NCI-H2081 (cell line): ENCODE measurements around the gene DNAH6.

Source experiments
- DNase-seq, 2 experiments: peaks; one replicate each; lab custom pipeline; 2025; lab: John Stamatoyannopoulos, UW

DNAH6 gene

GRCh38 chr2:84697895-84698294, 181.6 kb downstream of the DNAH6 start:
- DNase-seq = no peak

DNA sequence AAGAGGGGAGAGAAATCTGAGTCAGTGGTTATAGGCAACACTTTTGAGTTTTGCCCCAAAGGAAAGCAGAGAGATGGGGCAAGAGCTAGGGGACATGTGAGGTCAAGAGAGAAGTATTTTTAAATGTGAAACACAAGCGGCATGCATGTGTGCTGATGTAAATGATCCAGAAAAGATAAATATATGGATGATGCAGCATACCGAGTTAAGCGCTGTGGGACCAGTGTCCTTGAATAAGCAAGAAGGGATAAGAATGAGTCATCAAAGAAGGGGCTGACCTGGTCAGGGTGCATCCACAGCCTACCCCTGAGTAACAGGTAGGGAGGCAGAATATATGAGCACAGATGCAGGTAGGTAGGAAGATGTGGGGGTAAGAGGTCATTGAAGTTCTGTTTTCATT, 183.7 kb downstream of the DNAH6 start:
- no peak for DNase-seq

- no peak for DNase-seq
Observed at GRCh38 chr2:84701880-84702279, 185.6 kb downstream of the DNAH6 start.

DNA sequence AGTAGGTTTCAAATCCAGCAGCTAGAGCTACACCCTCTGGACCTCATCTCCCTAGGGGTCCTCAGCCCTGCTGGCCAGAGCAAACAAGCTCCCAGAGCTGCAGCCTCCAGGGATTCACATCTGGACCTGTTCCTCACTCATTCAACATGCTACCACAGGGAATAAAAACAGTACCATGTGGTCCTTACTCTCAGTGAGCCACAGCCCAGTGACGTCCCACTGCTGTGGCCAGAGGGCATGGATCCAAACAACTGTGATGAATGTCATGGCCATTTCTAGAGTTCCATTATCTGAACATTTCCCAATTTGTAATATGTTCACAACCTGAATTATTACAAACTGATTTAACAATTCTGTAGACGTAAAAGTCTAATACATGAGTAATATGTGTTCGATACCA, 186.6 kb downstream of the DNAH6 start:
- DNase-seq = no peak

DNA sequence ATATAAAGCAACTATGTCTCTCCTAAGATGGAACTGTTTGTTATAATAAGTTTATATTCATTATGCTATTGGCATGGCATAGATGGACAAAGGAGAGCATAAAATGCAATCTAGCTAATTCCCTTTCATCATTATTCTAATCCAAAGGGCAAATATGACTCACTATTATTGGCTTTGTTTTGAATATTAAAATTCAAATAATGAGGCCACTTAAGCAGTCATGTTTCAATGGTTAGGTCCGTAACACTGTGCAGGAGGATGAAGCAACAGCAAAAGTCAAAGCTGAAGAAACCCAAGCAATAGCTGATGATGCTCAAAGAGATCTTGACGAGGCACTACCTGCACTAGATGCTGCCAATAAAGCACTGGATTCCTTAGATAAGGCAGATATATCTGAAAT, 187.5 kb downstream of the DNAH6 start:
- DNase-seq = no peak

GRCh38 chr2:84704505-84705244, 188.4 kb downstream of the DNAH6 start:
- DNase-seq = no peak

GRCh38 chr2:84705858-84706257, 189.6 kb downstream of the DNAH6 start:
- no peak for DNase-seq

- no peak for DNase-seq
Observed at GRCh38 chr2:84708442-84708841, 192.1 kb downstream of the DNAH6 start.

DNA sequence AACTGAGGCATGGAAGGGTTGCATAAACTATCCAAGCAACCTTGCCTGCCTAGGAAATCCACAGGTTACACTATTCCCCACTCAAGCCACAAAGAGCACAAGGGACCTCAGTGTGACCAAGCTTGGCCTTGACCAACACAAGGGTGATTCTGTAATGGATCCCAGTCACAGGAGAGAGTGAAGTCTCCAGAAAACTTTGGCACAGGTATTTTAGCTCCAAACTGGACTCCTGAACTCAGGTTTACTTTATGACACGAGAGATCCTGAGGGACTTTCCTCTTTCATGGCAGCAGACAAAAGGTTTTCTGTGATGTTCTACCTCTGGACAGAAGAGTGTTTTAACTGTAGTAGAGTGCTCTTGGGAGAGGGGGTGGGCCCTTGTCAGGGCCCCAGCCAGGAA, 195.4 kb downstream of the DNAH6 start:
- no peak for DNase-seq

DNA sequence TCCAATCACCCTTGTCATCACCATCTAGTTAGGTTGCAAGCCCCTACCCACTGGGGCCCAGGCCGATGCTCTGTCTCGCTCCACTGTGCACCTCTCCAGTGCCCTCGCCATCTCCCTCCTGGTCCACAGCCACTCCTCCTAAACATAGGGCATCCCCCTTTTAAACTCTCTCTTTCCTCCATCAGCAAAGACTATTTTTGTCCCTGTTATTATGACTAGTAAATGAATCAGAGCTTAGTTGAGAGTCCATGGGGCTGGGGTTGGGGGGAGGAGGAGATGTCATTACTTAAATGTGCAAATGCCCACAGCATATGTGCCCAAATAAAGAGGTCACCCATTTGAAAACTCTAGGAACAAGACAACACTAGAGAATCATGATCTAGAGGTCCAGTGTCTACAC, 197.1 kb downstream of the DNAH6 start:
- DNase-seq = no peak

- no peak for DNase-seq
Observed at GRCh38 chr2:84716564-84716963, 200.3 kb downstream of the DNAH6 start.

- no peak for DNase-seq
Observed at GRCh38 chr2:84717302-84717701, 201.0 kb downstream of the DNAH6 start.

- DNase-seq = no peak
Observed at GRCh38 chr2:84719434-84719833, 203.1 kb downstream of the DNAH6 start.

- DNase-seq = no peak
Observed at GRCh38 chr2:84723831-84724230, 207.5 kb downstream of the DNAH6 start.

GRCh38 chr2:84725717-84726116, 209.4 kb downstream of the DNAH6 start:
- DNase-seq = no peak

DNA sequence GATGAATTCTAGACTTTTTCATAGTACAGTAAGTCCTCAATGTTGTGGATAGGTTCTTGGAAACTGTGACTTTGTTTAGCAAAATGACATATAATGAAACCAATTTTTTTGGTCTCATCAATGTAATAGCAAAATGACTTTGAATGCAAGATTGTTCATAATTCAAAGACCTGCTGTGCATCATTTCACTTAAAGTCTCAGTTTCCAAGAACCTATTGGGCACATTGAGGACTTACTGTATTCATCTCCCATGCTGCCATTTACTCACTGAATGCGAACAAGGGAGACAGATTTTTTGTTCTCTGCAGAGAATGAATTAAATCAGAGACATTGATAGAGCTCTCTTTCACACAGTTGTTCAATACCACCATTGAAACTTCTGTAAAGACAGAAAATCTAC, 211.0 kb downstream of the DNAH6 start:
- DNase-seq = no peak

- no peak for DNase-seq
Observed at GRCh38 chr2:84729224-84729623, 212.9 kb downstream of the DNAH6 start.

DNA sequence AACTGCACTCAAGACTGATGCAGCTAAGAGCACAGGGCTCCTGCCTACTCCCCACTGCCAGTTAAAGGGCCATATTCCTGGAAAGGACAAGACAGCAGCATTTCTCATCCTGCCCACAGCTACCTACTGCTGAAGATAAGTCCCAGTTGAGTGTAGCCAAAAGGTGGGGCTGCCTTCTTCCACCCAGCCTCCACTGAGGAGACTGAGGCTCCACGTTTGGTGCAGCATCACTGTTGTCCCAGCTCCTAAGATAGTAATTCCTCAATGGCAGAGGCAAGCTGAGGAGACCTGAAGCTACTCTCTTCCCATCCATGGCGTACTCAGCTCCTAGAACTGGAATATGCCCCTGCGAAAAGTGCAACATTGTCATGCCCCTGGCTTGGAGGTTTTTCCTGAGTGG, 214.9 kb downstream of the DNAH6 start:
- no peak for DNase-seq

GRCh38 chr2:84732897-84733778, 216.8 kb downstream of the DNAH6 start:
- DNase-seq = no peak

DNA sequence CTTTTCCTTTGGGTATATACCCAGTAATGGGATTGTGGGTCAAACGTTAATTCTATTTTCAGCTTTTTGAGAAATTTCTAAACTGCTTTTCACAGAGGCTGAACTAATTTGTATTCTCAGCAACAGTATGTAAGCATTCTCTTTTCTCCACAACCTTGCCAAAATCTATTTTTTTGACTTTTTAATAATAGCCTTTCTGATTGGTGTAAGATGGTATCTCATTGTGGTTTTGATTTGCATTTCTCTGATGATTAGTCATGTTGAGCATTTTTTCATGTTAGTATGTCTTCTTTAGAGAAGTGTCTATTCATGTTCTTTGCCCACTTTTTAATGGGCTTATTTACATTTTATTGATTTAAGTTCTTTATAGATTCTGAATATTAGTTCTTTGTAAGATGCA, 219.1 kb downstream of the DNAH6 start:
- no peak for DNase-seq

GRCh38 chr2:84741182-84741822, 225.0 kb downstream of the DNAH6 start:
- no peak for DNase-seq

DNA sequence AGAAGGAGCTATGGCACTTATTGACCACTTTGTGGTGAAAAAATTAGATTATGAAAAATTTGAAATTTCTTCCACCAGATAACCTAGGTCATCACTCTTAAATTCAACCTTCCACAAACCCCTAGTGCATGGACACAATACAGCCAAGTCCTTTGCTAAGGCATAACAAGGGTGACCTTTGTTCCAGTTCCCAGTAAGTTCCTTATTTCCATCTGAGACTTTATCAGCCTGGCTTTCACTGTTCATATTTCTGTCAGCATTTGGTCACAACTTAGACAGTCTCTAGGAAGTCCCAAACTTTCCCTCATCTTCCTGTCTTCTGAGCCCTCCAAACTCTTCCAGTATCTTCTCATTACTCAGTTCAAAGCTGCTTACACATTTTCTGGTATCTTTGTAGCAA, 232.0 kb downstream of the DNAH6 start:
- no peak for DNase-seq

- no peak for DNase-seq
Observed at GRCh38 chr2:84749442-84749841, 233.1 kb downstream of the DNAH6 start.
